ENCODE measurements around the gene LINC01488. TPM values are rescaled to one million over a fixed set of nuclear protein-coding genes. Genes with fewer than 3 reads are reported as not detected.

LINC01488 gene
- total RNA-seq, 1 donor from 2014 or later, result not detected

DNA sequence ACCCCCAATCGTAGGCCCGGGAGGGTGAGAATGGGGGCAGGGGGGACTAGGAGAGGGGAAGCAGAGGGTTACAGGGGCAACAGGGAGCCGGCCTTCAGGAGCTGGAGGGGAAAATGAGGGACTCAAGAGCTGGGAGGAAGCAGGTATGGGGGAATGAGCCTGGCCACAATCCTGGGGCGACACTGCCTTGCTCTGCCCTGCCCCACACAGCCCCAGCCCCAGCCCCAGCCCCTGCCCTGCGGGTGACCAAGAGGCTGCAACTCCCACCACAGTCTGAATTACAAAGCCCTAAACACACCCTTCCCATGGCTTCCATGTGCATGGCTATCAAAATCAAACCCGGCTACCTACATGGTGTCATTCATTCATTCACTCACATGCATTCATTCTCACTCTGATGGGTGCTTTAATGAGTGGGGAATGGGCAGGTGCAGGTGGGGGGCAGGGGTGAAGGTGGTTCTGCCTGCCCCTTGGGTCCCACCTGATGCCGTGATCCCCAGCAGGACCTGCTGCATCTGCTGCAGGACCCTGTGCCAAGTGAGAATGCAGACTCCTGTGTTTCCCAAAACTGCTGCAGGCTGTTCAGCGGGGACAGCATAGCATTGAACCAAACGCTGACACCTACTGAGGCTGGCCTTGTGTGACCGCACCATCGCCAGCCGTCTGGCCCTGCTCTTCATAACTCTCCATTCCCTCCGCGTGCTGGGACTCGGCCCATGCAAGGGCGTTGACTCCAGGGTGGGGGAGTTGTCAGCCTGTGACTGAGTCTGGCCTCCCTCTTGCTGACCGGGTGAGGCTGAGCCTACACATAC, 9.5 kb upstream of the LINC01488 start:
- intact Hi-C loops (cut with DNase I), result no loop called here

GRCh38 chr11:69472541-69473275, 8.8 kb upstream of the LINC01488 start:
- Histone ChIP-seq H3K27me3 (no peaks in the 10 kb centered on the region), H3K4me1 (no peaks in the 10 kb centered on the region), H3K27ac (no peak overlapping the region), H3K36me3 (no peaks in the 10 kb centered on the region), H3K4me3 (no peak overlapping the region), H3K9me3 (no peaks in the 10 kb centered on the region)
- ATAC-seq (no peak), DNase-seq (no peak)
- intact Hi-C loops (cut with DNase I), result no loop called here
- no peak for TF ChIP-seq CTCF (IDR thresholded peaks at IDR 0.05)

More for the DNA sequence above, 9.5 kb upstream of the LINC01488 start:
- Histone ChIP-seq H3K27ac (no peak overlapping the region), H3K36me3 (no peaks in the 10 kb centered on the region), H3K27me3 (no peaks in the 10 kb centered on the region), H3K4me3 (no peak overlapping the region), H3K9me3 (no peaks in the 10 kb centered on the region), H3K4me1 (no peaks in the 10 kb centered on the region)
- DNase-seq, result no peak
- ATAC-seq, result no peak
- TF ChIP-seq CTCF (IDR thresholded peaks at IDR 0.05), result no peak

DNA sequence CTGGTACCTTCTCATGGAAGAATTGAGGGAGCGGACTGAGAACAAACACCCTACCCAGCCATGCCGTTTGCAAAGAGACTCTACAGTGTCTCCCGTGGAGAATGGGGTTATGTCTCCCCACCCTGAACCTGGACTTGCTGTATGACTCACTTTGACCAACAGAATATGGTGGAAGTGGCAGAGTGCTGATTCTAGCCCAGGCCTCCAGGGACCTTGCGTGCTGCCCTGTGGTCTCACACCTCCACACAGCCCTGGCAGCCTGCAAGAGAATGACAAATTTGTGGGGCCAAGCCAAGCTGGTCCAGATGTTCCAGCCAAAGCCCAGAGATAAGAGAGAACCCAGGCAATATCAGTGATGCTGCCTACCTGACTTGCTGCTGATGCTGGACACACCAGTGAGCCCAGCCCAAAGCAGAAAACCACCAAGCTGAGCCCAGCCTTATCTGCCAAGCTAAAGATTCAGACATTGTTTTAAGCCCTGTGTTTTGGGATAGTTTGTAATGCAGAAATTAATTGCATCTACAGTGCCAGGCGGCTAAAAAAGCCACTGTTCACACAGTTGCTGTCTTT, 8.1 kb upstream of the LINC01488 start:
- Histone ChIP-seq H3K4me1 (no peaks in the 10 kb centered on the region), H3K9me3 (no peaks in the 10 kb centered on the region), H3K27me3 (no peaks in the 10 kb centered on the region), H3K36me3 (no peaks in the 10 kb centered on the region), H3K4me3 (no peak overlapping the region), H3K27ac (no peak overlapping the region)
- DNase-seq (no peak), ATAC-seq (no peak)
- intact Hi-C loops (cut with DNase I), result no loop called here
- no peak for TF ChIP-seq CTCF (IDR thresholded peaks at IDR 0.05)

DNA sequence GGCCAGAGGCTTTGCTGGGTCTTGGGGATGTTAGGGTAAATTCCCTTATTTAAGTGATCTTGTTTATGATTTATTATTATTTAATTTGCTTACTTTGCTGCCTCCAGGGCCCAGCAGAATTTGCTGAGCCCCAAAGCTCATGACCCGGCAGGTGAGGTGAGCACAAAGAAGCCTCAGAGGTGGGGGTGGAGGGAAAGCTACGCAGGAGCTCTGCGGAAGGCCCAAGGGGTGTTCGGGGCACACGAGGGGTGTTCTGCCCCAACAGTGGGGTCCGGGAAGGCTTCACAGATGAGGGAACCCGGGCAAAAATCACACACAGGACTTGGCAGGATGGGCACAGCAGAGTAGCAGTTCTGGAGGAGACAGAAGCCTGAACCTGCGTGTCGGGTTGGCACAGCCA, 6.7 kb upstream of the LINC01488 start:
- Histone ChIP-seq H3K9me3 (no peaks in the 10 kb centered on the region), H3K27ac (no peak overlapping the region), H3K27me3 (no peaks in the 10 kb centered on the region), H3K4me3 (no peak overlapping the region), H3K4me1 (no peaks in the 10 kb centered on the region), H3K36me3 (no peaks in the 10 kb centered on the region)
- no peak for DNase-seq
- ATAC-seq, result no peak
- intact Hi-C loops (cut with DNase I), result no loop called here
- no peak for TF ChIP-seq CTCF (IDR thresholded peaks at IDR 0.05)

DNA sequence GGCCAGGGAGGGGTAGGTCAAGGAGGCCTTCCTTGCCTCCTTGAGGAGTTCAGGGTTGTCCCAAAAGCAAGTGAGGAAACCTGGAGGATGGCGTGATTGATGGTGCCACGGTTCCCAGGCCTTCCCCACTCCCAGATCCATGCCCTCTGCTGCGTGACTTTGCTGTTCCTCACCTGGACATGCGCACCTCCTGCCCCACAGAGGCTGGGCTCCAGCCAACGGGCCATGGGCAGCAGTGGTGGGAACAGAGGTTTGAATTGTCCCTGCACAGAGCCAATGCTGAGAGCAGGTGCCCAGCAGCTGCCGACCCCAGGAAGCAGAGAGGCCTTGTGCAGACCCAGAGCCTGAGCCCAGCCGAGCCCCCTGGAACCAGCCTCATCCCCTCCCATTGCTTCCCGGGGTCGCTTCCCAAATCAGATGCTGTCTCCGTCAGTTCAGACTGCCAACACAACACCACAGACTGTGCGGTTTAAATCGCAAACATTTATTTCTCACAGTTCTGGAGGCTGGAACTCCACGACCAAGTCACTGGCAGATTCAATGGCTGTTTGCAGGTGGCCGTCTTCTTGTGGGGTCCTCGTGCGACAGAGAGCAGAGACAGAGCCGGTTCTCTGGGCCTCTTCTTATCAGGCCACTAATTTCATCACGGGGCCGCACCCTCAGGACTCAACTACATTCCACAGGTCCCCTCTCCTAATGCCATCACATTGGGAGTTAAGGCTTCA, 6.2 kb upstream of the LINC01488 start:
- no peak overlapping the region for H3K27ac ChIP-seq
- H3K4me1 ChIP-seq, result no peaks in the 10 kb centered on the region
- H3K36me3 ChIP-seq, result no peaks in the 10 kb centered on the region
- TF ChIP-seq CTCF (IDR thresholded peaks at IDR 0.05), result no peak
- DNase-seq (no peak), ATAC-seq (no peak)
- intact Hi-C loops (cut with DNase I), result no loop called here
- H3K4me3 ChIP-seq, result no peak overlapping the region
- no peaks in the 10 kb centered on the region for H3K9me3 ChIP-seq
- no peaks in the 10 kb centered on the region for H3K27me3 ChIP-seq

Measured in upper lobe of right lung (tissue), 1 donor.